GM12878 (cell line): ENCODE results near the gene POLRMT.

ENCODE experiments used
- NFYB ChIP-seq: IDR thresholded peaks from 2 replicates; pipeline ENCODE4 v1.6.1; 2011; ENCODE audit warnings: low read depth, mild to moderate bottlenecking, low read length, improper control_type of control experiment, moderate library complexity; ENCODE audit not compliant: insufficient read depth
- ZNF274 ChIP-seq: IDR thresholded peaks from one replicate; pipeline ENCODE4 v1.8.0; 2011; ENCODE audit not compliant: insufficient read length, insufficient read depth
- TF ChIP-seq, protein P1 (sequence below): IDR thresholded peaks from 2 replicates; pipeline ENCODE4 v1.6.1; 2011; ENCODE audit warnings: low read depth, low read length, improper control_type of control experiment, borderline replicate concordance
- TF ChIP-seq, protein P2 (sequence below): IDR thresholded peaks from 2 replicates; pipeline ENCODE4 v1.6.1; 2011; ENCODE audit warnings: borderline replicate concordance, low read depth, mild to moderate bottlenecking, moderate library complexity, low read length; ENCODE audit not compliant: insufficient read depth, poor library complexity, severe bottlenecking

DNA sequence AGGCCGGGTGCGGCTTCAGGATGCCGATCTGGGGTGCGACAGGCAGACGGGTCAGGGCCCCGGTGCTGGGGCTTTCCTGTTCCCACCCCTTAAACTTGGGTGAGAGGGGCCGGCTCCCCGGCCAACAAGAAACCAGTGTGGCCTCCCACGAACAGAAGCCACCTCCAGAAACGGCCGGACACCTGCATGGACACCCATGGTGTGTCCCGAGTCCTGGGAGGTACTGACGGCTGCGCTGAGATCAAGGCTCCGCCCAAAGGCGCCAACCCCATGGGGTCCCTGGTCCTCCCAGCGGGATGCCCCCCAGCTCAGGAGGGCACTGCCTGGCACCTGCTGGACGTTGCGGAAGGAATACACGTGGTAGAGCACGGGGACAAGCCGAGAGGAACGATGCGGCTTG lies 11.5 kb downstream of the POLRMT start:
- no peak for TF ChIP-seq NFYB
- TF ChIP-seq ZNF274: no peak
- TF ChIP-seq, protein P1, sequence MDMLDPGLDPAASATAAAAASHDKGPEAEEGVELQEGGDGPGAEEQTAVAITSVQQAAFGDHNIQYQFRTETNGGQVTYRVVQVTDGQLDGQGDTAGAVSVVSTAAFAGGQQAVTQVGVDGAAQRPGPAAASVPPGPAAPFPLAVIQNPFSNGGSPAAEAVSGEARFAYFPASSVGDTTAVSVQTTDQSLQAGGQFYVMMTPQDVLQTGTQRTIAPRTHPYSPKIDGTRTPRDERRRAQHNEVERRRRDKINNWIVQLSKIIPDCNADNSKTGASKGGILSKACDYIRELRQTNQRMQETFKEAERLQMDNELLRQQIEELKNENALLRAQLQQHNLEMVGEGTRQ: no peak
- TF ChIP-seq, protein P2, sequence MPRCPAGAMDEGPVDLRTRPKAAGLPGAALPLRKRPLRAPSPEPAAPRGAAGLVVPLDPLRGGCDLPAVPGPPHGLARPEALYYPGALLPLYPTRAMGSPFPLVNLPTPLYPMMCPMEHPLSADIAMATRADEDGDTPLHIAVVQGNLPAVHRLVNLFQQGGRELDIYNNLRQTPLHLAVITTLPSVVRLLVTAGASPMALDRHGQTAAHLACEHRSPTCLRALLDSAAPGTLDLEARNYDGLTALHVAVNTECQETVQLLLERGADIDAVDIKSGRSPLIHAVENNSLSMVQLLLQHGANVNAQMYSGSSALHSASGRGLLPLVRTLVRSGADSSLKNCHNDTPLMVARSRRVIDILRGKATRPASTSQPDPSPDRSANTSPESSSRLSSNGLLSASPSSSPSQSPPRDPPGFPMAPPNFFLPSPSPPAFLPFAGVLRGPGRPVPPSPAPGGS: no peak
